ENCODE data around the gene SERPINE2.

SERPINE2 gene

GRCh38 chr2:224069172-224069571, 30.1 kb upstream of the SERPINE2 start:
- Histone ChIP-seq H3K4me2 (ENCODE audit: low read length) (no peak overlapping the region), H3K27me3 (ENCODE audit: control insufficient read depth, insufficient read depth, low read length) (no peaks in the 10 kb centered on the region), H3K4me1 (ENCODE audit: control insufficient read depth, insufficient read depth, low read length) (peaks cover 4% of the 10 kb centered on the region), H3K36me3 (ENCODE audit: insufficient read depth, low read length) (no peaks in the 10 kb centered on the region), H3K4me3 (ENCODE audit: low read length) (no peak overlapping the region), H3K9me3 (replicated peaks; ENCODE audit: low read length) (no peaks in the 10 kb centered on the region), H3K9ac (ENCODE audit: low read depth, low read length) (no peak overlapping the region)

DNA sequence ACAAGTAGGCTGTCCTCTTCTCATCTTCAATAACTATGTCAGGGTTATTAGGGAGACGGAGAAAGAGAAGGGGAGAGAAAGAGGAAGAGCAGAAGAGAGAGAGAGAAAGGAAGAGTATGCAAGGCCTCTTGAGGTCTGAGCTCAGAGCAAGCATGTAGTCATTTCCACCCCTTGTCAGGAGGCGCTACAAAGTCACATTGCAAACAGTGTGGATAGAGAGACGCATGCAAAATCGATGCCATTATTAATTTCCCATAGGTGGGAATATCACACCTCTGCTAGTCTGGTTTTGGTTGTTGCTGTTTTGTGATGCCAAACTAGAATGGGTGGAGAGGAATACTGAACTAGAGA, 24.2 kb upstream of the SERPINE2 start:
- Histone ChIP-seq H3K9ac (ENCODE audit: low read depth, low read length) (no peak overlapping the region), H3K4me1 (ENCODE audit: control insufficient read depth, insufficient read depth, low read length) (no peaks in the 10 kb centered on the region), H3K27me3 (ENCODE audit: control insufficient read depth, insufficient read depth, low read length) (no peaks in the 10 kb centered on the region), H3K4me3 (ENCODE audit: low read length) (no peak overlapping the region), H3K4me2 (ENCODE audit: low read length) (no peak overlapping the region), H3K9me3 (replicated peaks; ENCODE audit: low read length) (no peaks in the 10 kb centered on the region), H3K36me3 (ENCODE audit: insufficient read depth, low read length) (no peaks in the 10 kb centered on the region)

- Histone ChIP-seq H3K4me2 (ENCODE audit: low read length) (no peak overlapping the region), H3K36me3 (ENCODE audit: insufficient read depth, low read length) (no peaks in the 10 kb centered on the region), H3K27me3 (ENCODE audit: control insufficient read depth, insufficient read depth, low read length) (no peaks in the 10 kb centered on the region), H3K4me3 (ENCODE audit: low read length) (no peak overlapping the region), H3K4me1 (ENCODE audit: control insufficient read depth, insufficient read depth, low read length) (no peaks in the 10 kb centered on the region), H3K9me3 (replicated peaks; ENCODE audit: low read length) (no peaks in the 10 kb centered on the region), H3K9ac (ENCODE audit: low read depth, low read length) (no peak overlapping the region)
Observed at GRCh38 chr2:224062481-224063297, 23.6 kb upstream of the SERPINE2 start.

DNA sequence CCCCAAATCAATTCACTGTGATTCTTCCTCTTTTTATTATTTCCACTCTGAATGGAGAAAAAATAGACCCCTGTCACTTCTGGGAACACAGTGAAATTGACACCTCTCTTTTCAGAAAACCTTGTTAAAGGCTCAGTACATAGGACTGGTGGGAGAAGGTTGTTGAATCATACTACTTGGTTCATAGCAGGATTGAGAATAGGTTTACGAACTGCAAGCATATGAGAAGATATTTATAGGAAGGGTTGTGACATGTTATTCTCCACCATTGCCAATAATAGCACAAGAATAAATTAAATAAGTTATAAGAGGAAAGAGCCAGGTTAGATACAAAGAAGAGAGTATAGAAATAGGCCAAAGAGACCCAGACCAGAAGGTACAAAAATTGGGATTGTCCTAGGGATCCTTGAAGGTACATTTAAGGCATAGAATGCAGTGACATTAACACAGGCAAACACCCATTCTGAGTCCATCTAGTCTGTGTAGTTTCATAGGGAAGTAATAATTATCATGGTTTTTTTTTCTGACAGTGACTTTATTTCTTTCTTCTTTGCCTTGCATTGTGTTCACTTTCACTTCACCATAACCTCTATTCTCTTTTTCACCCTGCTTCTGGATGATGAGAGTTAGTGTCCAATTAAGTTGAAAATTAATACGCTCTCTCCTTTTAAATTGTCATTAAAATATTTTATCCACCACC, 21.8 kb upstream of the SERPINE2 start:
- H3K4me1 ChIP-seq (ENCODE audit: control insufficient read depth, insufficient read depth, low read length) = no peaks in the 10 kb centered on the region
- H3K4me3 ChIP-seq (ENCODE audit: low read length) = no peak overlapping the region
- no peaks in the 10 kb centered on the region for H3K27me3 ChIP-seq (ENCODE audit: control insufficient read depth, insufficient read depth, low read length)
- H3K36me3 ChIP-seq (ENCODE audit: insufficient read depth, low read length) = no peaks in the 10 kb centered on the region
- H3K4me2 ChIP-seq (ENCODE audit: low read length) = no peak overlapping the region
- H3K9ac ChIP-seq (ENCODE audit: low read depth, low read length) = no peak overlapping the region
- no peaks in the 10 kb centered on the region for H3K9me3 ChIP-seq (replicated peaks; ENCODE audit: low read length)

- Histone ChIP-seq H3K4me2 (ENCODE audit: low read length) (no peak overlapping the region), H3K36me3 (ENCODE audit: insufficient read depth, low read length) (no peaks in the 10 kb centered on the region), H3K4me1 (ENCODE audit: control insufficient read depth, insufficient read depth, low read length) (no peaks in the 10 kb centered on the region), H3K27me3 (ENCODE audit: control insufficient read depth, insufficient read depth, low read length) (no peaks in the 10 kb centered on the region), H3K9ac (ENCODE audit: low read depth, low read length) (no peak overlapping the region), H3K9me3 (replicated peaks; ENCODE audit: low read length) (no peaks in the 10 kb centered on the region), H3K4me3 (ENCODE audit: low read length) (no peak overlapping the region)
Observed at GRCh38 chr2:224059178-224059577, 20.1 kb upstream of the SERPINE2 start.

DNA sequence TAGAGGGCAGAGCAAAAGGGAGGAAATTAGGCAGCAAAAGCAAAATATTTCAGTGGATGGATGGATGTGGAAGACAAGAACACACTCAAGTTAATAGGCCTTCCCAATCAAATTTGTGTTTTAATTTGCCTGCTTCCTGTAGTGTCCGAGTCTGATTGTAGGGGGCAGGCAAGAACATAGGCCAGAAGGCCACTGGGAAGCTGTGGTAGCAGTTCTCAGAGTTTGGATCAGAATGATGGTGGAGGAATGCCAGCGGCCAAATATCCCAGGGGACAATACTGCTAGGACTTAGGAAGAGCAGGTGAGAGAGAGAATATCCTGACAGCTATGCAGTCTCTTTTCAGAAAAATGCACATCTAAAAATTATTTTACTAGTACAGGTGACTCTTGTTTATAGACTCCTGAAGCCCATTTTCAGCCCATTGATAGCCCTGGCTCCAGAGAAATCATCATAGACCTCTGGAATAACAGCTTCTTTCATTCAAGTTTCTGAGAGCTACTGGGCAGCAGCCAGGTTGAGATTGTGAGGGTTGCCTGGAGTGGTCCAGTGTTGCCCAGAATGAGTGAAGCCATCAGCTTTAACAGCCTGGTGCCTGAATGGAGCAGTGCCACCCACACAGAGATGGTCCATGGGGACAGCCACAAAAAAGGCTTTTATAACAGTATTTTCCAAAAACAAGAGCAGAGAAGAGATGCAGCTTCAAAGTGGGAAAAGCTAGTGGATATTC, 19.1 kb upstream of the SERPINE2 start:
- Histone ChIP-seq H3K9ac (ENCODE audit: low read depth, low read length) (no peak overlapping the region), H3K27me3 (ENCODE audit: control insufficient read depth, insufficient read depth, low read length) (no peaks in the 10 kb centered on the region), H3K36me3 (ENCODE audit: insufficient read depth, low read length) (no peaks in the 10 kb centered on the region), H3K9me3 (replicated peaks; ENCODE audit: low read length) (no peaks in the 10 kb centered on the region), H3K4me1 (ENCODE audit: control insufficient read depth, insufficient read depth, low read length) (no peaks in the 10 kb centered on the region), H3K4me3 (ENCODE audit: low read length) (no peak overlapping the region), H3K4me2 (ENCODE audit: low read length) (no peak overlapping the region)

- Histone ChIP-seq H3K36me3 (ENCODE audit: insufficient read depth, low read length) (no peaks in the 10 kb centered on the region), H3K27me3 (ENCODE audit: control insufficient read depth, insufficient read depth, low read length) (no peaks in the 10 kb centered on the region), H3K4me1 (ENCODE audit: control insufficient read depth, insufficient read depth, low read length) (no peaks in the 10 kb centered on the region), H3K9me3 (replicated peaks; ENCODE audit: low read length) (no peaks in the 10 kb centered on the region), H3K4me3 (ENCODE audit: low read length) (no peak overlapping the region), H3K9ac (ENCODE audit: low read depth, low read length) (no peak overlapping the region), H3K4me2 (ENCODE audit: low read length) (no peak overlapping the region)
Observed at GRCh38 chr2:224056889-224057288, 17.8 kb upstream of the SERPINE2 start.

DNA sequence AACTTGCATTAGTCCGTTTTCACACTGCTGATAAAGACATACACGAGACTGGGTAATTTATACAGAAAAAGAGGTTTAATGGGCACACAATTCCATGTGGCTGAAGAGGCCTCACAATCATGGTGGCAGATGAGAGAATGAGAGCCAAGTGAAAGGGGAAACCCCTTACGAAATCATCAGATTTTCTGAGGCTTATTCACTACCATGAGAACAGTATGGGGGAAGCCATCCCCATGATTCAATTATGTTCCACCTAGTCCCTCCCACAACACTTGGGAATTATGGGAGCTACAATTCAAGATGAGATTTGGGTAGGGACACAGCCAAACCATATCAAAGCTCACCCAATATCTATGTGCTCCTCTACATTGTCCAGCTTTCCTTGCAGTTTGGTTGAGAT, 16.0 kb upstream of the SERPINE2 start:
- no peak overlapping the region for H3K4me2 ChIP-seq (ENCODE audit: low read length)
- H3K9me3 ChIP-seq (replicated peaks; ENCODE audit: low read length) = no peaks in the 10 kb centered on the region
- no peaks in the 10 kb centered on the region for H3K27me3 ChIP-seq (ENCODE audit: control insufficient read depth, insufficient read depth, low read length)
- H3K4me1 ChIP-seq (ENCODE audit: control insufficient read depth, insufficient read depth, low read length) = no peaks in the 10 kb centered on the region
- no peaks in the 10 kb centered on the region for H3K36me3 ChIP-seq (ENCODE audit: insufficient read depth, low read length)
- no peak overlapping the region for H3K4me3 ChIP-seq (ENCODE audit: low read length)
- no peak overlapping the region for H3K9ac ChIP-seq (ENCODE audit: low read depth, low read length)

DNA sequence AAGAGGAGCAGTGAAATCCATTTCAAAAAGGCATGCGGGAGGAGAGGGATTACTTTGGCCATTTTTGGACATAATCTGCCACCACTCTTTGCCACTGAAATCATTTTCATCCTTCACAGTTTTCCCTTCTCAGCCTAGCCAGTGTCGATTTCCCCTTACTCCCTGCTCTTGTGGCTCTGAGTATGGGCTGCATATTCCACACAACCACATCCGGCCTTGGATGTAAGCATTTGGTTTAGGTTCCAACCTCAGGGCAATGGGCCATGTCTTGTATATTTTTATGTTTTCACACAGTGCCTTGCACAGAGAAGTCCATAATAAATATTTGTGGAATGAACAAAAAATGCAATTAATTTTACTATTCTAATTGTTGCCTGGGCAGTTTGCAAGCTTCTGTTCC, 7.7 kb upstream of the SERPINE2 start:
- Histone ChIP-seq H3K27me3 (ENCODE audit: control insufficient read depth, insufficient read depth, low read length) (no peaks in the 10 kb centered on the region), H3K36me3 (ENCODE audit: insufficient read depth, low read length) (no peaks in the 10 kb centered on the region), H3K4me2 (ENCODE audit: low read length) (no peak overlapping the region), H3K4me1 (ENCODE audit: control insufficient read depth, insufficient read depth, low read length) (no peaks in the 10 kb centered on the region), H3K4me3 (ENCODE audit: low read length) (no peak overlapping the region), H3K9me3 (replicated peaks; ENCODE audit: low read length) (no peaks in the 10 kb centered on the region), H3K9ac (ENCODE audit: low read depth, low read length) (no peak overlapping the region)

DNA sequence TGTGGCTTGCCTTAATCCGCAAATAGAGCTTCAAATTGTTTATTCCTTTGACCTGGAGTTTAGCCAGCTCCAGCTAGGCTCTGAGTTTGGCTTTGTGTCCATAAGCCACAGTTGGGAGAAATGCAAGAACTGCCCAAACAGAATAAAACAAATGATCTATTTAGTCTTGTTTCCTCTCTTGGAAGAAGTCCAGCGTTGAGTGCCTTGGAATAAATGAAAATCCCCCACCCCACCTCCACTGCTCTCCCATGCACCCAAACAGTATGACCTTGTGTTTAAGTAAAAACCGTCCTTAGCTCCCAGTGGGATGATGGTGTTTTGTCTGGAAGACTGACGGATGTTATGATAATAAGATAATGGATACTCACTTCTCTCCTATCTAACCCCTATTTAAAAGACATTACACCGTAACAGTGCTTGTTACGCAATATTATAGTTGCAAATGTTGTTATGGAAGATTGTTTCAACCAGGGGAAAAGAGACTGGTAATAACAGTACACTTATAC, 3.2 kb upstream of the SERPINE2 start:
- Histone ChIP-seq H3K9me3 (replicated peaks; ENCODE audit: low read length) (no peaks in the 10 kb centered on the region), H3K27me3 (ENCODE audit: control insufficient read depth, insufficient read depth, low read length) (no peaks in the 10 kb centered on the region), H3K36me3 (ENCODE audit: insufficient read depth, low read length) (no peaks in the 10 kb centered on the region), H3K9ac (ENCODE audit: low read depth, low read length) (no peak overlapping the region), H3K4me2 (ENCODE audit: low read length) (no peak overlapping the region), H3K4me1 (ENCODE audit: control insufficient read depth, insufficient read depth, low read length) (peaks cover 3% of the 10 kb centered on the region), H3K4me3 (ENCODE audit: low read length) (no peak overlapping the region)

DNA sequence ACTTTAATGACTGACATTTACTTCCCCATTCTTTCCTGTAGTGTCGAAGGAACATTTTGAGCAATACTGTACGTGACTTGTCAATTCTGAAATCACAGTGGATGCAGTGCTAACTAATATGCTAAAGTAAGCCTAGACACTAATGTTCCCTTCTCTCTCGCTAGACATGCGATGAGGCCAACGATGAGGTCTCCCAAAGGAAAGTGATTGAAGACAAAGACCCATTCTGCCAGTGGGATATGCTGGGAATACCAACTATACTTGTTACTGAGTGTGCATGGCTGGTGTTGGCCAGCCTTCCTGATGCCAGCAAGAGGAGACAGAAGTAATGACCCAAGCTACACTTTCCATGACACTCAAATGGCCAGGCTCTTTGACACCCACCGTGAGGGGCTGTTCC, 2.5 kb upstream of the SERPINE2 start:
- Histone ChIP-seq H3K36me3 (ENCODE audit: insufficient read depth, low read length) (no peaks in the 10 kb centered on the region), H3K9ac (ENCODE audit: low read depth, low read length) (no peak overlapping the region), H3K27me3 (ENCODE audit: control insufficient read depth, insufficient read depth, low read length) (no peaks in the 10 kb centered on the region), H3K4me2 (ENCODE audit: low read length) (no peak overlapping the region), H3K9me3 (replicated peaks; ENCODE audit: low read length) (no peaks in the 10 kb centered on the region), H3K4me1 (ENCODE audit: control insufficient read depth, insufficient read depth, low read length) (peaks cover 10% of the 10 kb centered on the region), H3K4me3 (ENCODE audit: low read length) (no peak overlapping the region)

All from skeletal muscle satellite cell (primary cell).